Measurements from ENCODE around the gene SYAP1.

Gene SYAP1

GRCh38 chrX:16719334-16720084 lies at the start of gene SYAP1:
SYAP1 (plus strand) TSS chrX:16719612; CDS start chrX:16719725, 113 bp downstream.
- Histone ChIP-seq H3K27ac (ENCODE audit: low read length) (peak within 1 kb of the TSS; percentile 98), H3K9me3 (ENCODE audit: control insufficient read depth in 2 of 2, low read length in 2 of 2) (no peaks in the 10 kb centered on the region), H3K4me1 (ENCODE audit: control insufficient read depth, insufficient read depth, low read length) (peaks cover 12% of the 10 kb centered on the region), H3K9ac (ENCODE audit: low read length in 2 of 2) (peak within 1 kb of the TSS; percentile 92 to 99), H3K4me3 (ENCODE audit: low read length in 2 of 2) (peak within 1 kb of the TSS; percentile 88 to 92), H3K36me3 (ENCODE audit: control insufficient read depth in 2 of 2, insufficient read depth in 2 of 2, low read length in 2 of 2) (no peaks in the 10 kb centered on the region), H3K27me3 (ENCODE audit: control insufficient read depth in 1 of 2, insufficient read depth in 2 of 2, low read length in 2 of 2) (no peaks in the 10 kb centered on the region)

DNA sequence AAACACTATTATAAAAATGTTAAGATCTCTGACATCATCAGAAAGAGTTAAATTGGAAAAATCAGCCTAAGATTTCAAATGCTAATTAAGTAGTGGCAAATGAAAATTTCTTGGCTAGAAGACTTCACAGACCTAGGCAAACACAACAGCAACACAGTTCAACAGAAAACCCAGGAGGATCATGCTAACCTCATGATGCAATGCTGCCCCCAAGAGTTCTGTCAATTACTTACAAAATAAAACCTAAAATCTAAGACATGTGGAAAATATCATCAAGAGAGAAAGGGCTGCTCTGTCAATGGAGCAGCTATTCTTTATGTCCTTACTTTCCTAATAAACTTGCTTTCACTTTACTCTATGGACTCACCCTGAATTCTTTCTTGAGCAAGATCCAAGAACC lies 48.4 kb upstream of the SYAP1 start:
- H3K36me3 ChIP-seq (ENCODE audit: control insufficient read depth in 2 of 2, insufficient read depth in 2 of 2, low read length in 2 of 2) = peaks cover 3 to 5% of the 10 kb centered on the region in 2 donors
- no peaks in the 10 kb centered on the region for H3K9me3 ChIP-seq (ENCODE audit: control insufficient read depth in 2 of 2, low read length in 2 of 2)

DNA sequence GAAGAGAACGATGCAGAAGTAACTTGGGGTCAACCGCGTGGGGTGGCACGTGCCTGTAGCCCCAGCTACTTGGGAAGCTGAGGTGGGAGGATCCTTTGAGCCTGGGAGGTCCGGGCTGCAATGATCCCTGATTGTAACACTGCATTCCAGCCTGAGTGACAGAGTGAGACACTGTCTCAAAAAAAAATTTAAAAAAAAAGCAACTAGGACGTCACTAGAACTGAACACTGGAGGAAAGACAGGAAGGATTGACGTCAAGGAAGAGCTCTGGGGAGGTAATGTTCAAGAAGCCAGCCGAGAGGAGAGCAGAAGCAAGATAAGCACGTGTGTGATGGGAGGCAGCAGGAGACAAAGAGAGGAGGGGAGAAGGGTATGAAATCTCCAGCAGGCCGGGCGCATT lies 40.7 kb upstream of the SYAP1 start:
- Histone ChIP-seq H3K27me3 (ENCODE audit: control insufficient read depth in 1 of 2, insufficient read depth in 2 of 2, low read length in 2 of 2) (peaks cover 0 to 4% of the 10 kb centered on the region in 2 donors), H3K36me3 (ENCODE audit: control insufficient read depth in 2 of 2, insufficient read depth in 2 of 2, low read length in 2 of 2) (peaks cover 9 to 13% of the 10 kb centered on the region in 2 donors), H3K9ac (ENCODE audit: low read length in 2 of 2) (no peak overlapping the region), H3K27ac (ENCODE audit: low read length) (no peak overlapping the region), H3K9me3 (ENCODE audit: control insufficient read depth in 2 of 2, low read length in 2 of 2) (no peaks in the 10 kb centered on the region), H3K4me1 (ENCODE audit: control insufficient read depth, insufficient read depth, low read length) (no peaks in the 10 kb centered on the region), H3K4me3 (ENCODE audit: low read length in 2 of 2) (no peak overlapping the region)

More for the DNA sequence above, 48.4 kb upstream of the SYAP1 start:
- no peaks in the 10 kb centered on the region for H3K4me1 ChIP-seq (ENCODE audit: control insufficient read depth, insufficient read depth, low read length)
- no peak overlapping the region for H3K4me3 ChIP-seq (ENCODE audit: low read length in 2 of 2)
- H3K9ac ChIP-seq (ENCODE audit: low read length in 2 of 2) = no peak overlapping the region
- H3K27ac ChIP-seq (ENCODE audit: low read length) = no peak overlapping the region
- peaks cover 0 to 2% of the 10 kb centered on the region in 2 donors for H3K27me3 ChIP-seq (ENCODE audit: control insufficient read depth in 1 of 2, insufficient read depth in 2 of 2, low read length in 2 of 2)

GRCh38 chrX:16683007-16683664 lies 36.3 kb upstream of the SYAP1 start:
- Histone ChIP-seq H3K4me1 (ENCODE audit: control insufficient read depth, insufficient read depth, low read length) (no peaks in the 10 kb centered on the region), H3K36me3 (ENCODE audit: control insufficient read depth in 2 of 2, insufficient read depth in 2 of 2, low read length in 2 of 2) (peaks cover 13% of the 10 kb centered on the region in 2 donors)

GRCh38 chrX:16687514-16687913 lies 31.9 kb upstream of the SYAP1 start:
- H3K36me3 ChIP-seq (ENCODE audit: control insufficient read depth in 2 of 2, insufficient read depth in 2 of 2, low read length in 2 of 2) = peaks cover 9 to 17% of the 10 kb centered on the region in 2 donors
- no peak overlapping the region for H3K27ac ChIP-seq (ENCODE audit: low read length)
- no peaks in the 10 kb centered on the region for H3K4me1 ChIP-seq (ENCODE audit: control insufficient read depth, insufficient read depth, low read length)
- no peak overlapping the region for H3K9ac ChIP-seq (ENCODE audit: low read length in 2 of 2)
- H3K4me3 ChIP-seq (ENCODE audit: low read length in 2 of 2) = no peak overlapping the region
- peaks cover 0 to 7% of the 10 kb centered on the region in 2 donors for H3K27me3 ChIP-seq (ENCODE audit: control insufficient read depth in 1 of 2, insufficient read depth in 2 of 2, low read length in 2 of 2)
- no peaks in the 10 kb centered on the region for H3K9me3 ChIP-seq (ENCODE audit: control insufficient read depth in 2 of 2, low read length in 2 of 2)

More at GRCh38 chrX:16683007-16683664, 36.3 kb upstream of the SYAP1 start:
- Histone ChIP-seq H3K27ac (ENCODE audit: low read length) (no peak overlapping the region), H3K27me3 (ENCODE audit: control insufficient read depth in 1 of 2, insufficient read depth in 2 of 2, low read length in 2 of 2) (peaks cover 0 to 6% of the 10 kb centered on the region in 2 donors), H3K9me3 (ENCODE audit: control insufficient read depth in 2 of 2, low read length in 2 of 2) (no peaks in the 10 kb centered on the region), H3K4me3 (ENCODE audit: low read length in 2 of 2) (no peak overlapping the region), H3K9ac (ENCODE audit: low read length in 2 of 2) (no peak overlapping the region)

GRCh38 chrX:16695079-16695676 lies 24.2 kb upstream of the SYAP1 start:
- H3K4me1 ChIP-seq (ENCODE audit: control insufficient read depth, insufficient read depth, low read length) = no peaks in the 10 kb centered on the region
- H3K27ac ChIP-seq (ENCODE audit: low read length) = no peak overlapping the region
- H3K9ac ChIP-seq (ENCODE audit: low read length in 2 of 2) = no peak overlapping the region
- no peaks in the 10 kb centered on the region for H3K9me3 ChIP-seq (ENCODE audit: control insufficient read depth in 2 of 2, low read length in 2 of 2)
- peaks cover 3 to 12% of the 10 kb centered on the region in 2 donors for H3K36me3 ChIP-seq (ENCODE audit: control insufficient read depth in 2 of 2, insufficient read depth in 2 of 2, low read length in 2 of 2)
- no peak overlapping the region for H3K4me3 ChIP-seq (ENCODE audit: low read length in 2 of 2)
- H3K27me3 ChIP-seq (ENCODE audit: control insufficient read depth in 1 of 2, insufficient read depth in 2 of 2, low read length in 2 of 2) = peaks cover 0 to 6% of the 10 kb centered on the region in 2 donors

- no peak overlapping the region for H3K27ac ChIP-seq (ENCODE audit: low read length)
- no peak overlapping the region for H3K4me3 ChIP-seq (ENCODE audit: low read length in 2 of 2)
- H3K9me3 ChIP-seq (ENCODE audit: control insufficient read depth in 2 of 2, low read length in 2 of 2) = no peaks in the 10 kb centered on the region
Observed at GRCh38 chrX:16696956-16697355, 22.5 kb upstream of the SYAP1 start.

GRCh38 chrX:16699389-16699788 lies 20.0 kb upstream of the SYAP1 start:
- Histone ChIP-seq H3K27me3 (ENCODE audit: control insufficient read depth in 1 of 2, insufficient read depth in 2 of 2, low read length in 2 of 2) (peaks cover 0 to 2% of the 10 kb centered on the region in 2 donors), H3K4me3 (ENCODE audit: low read length in 2 of 2) (no peak overlapping the region)

More at GRCh38 chrX:16696956-16697355, 22.5 kb upstream of the SYAP1 start:
- peaks cover 0 to 5% of the 10 kb centered on the region in 2 donors for H3K27me3 ChIP-seq (ENCODE audit: control insufficient read depth in 1 of 2, insufficient read depth in 2 of 2, low read length in 2 of 2)
- no peaks in the 10 kb centered on the region for H3K4me1 ChIP-seq (ENCODE audit: control insufficient read depth, insufficient read depth, low read length)
- peaks cover 3 to 5% of the 10 kb centered on the region in 2 donors for H3K36me3 ChIP-seq (ENCODE audit: control insufficient read depth in 2 of 2, insufficient read depth in 2 of 2, low read length in 2 of 2)
- no peak overlapping the region for H3K9ac ChIP-seq (ENCODE audit: low read length in 2 of 2)

GRCh38 chrX:16700734-16701133 lies 18.7 kb upstream of the SYAP1 start:
- no peak overlapping the region for H3K27ac ChIP-seq (ENCODE audit: low read length)
- peaks cover 0 to 3% of the 10 kb centered on the region in 2 donors for H3K36me3 ChIP-seq (ENCODE audit: control insufficient read depth in 2 of 2, insufficient read depth in 2 of 2, low read length in 2 of 2)
- H3K27me3 ChIP-seq (ENCODE audit: control insufficient read depth in 1 of 2, insufficient read depth in 2 of 2, low read length in 2 of 2) = peaks cover 0 to 2% of the 10 kb centered on the region in 2 donors
- no peak overlapping the region for H3K4me3 ChIP-seq (ENCODE audit: low read length in 2 of 2)
- no peaks in the 10 kb centered on the region for H3K4me1 ChIP-seq (ENCODE audit: control insufficient read depth, insufficient read depth, low read length)
- no peak overlapping the region for H3K9ac ChIP-seq (ENCODE audit: low read length in 2 of 2)
- H3K9me3 ChIP-seq (ENCODE audit: control insufficient read depth in 2 of 2, low read length in 2 of 2) = no peaks in the 10 kb centered on the region

More at GRCh38 chrX:16699389-16699788, 20.0 kb upstream of the SYAP1 start:
- H3K9me3 ChIP-seq (ENCODE audit: control insufficient read depth in 2 of 2, low read length in 2 of 2) = no peaks in the 10 kb centered on the region
- H3K27ac ChIP-seq (ENCODE audit: low read length) = no peak overlapping the region
- H3K9ac ChIP-seq (ENCODE audit: low read length in 2 of 2) = no peak overlapping the region
- peaks cover 0 to 3% of the 10 kb centered on the region in 2 donors for H3K36me3 ChIP-seq (ENCODE audit: control insufficient read depth in 2 of 2, insufficient read depth in 2 of 2, low read length in 2 of 2)
- H3K4me1 ChIP-seq (ENCODE audit: control insufficient read depth, insufficient read depth, low read length) = no peaks in the 10 kb centered on the region

DNA sequence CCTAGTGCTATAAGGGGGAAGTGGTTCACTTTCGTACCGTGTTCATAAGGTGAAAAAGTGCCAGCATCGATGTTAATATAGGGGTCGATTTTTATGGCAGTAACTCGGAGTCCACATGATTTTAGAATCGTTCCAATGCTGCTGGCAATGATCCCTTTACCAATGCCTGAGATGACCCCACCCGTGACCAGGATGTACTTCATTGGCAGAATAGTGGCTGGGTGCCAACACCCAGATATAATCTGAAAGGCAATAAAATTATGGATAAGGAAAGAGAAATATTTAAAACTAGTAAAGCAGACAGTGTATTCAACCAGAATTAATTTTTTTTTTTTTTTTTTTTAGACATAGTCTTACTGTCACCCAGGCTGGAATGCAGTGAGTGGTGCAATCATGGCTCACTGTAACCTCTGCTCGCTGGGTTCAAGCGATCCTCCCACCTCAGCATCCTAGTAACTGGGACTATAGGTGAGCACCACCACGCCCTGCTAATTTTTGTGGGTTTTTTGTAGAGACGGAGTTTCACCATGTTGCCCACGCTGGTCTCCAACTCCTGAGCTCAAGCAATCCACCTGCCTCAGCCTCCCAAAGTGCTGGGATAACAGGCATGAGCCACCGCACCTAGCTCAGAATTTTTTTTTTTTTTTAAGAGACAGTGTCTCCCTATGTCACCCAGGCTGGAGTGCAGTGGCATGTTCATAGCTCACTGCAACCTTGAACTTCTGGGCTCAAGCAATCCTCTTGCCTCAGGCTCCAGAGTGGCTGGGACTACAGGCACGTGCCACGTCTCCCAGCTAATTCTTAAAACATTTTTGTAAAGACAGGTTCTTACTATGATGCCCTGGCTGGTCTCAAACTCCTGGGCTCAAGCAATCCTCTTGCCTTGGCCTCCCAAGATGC lies 16.5 kb upstream of the SYAP1 start:
- Histone ChIP-seq H3K36me3 (ENCODE audit: control insufficient read depth in 2 of 2, insufficient read depth in 2 of 2, low read length in 2 of 2) (no peaks in the 10 kb centered on the region), H3K9me3 (ENCODE audit: control insufficient read depth in 2 of 2, low read length in 2 of 2) (no peaks in the 10 kb centered on the region), H3K27me3 (ENCODE audit: control insufficient read depth in 1 of 2, insufficient read depth in 2 of 2, low read length in 2 of 2) (no peaks in the 10 kb centered on the region), H3K9ac (ENCODE audit: low read length in 2 of 2) (no peak overlapping the region), H3K4me3 (ENCODE audit: low read length in 2 of 2) (no peak overlapping the region), H3K4me1 (ENCODE audit: control insufficient read depth, insufficient read depth, low read length) (no peaks in the 10 kb centered on the region), H3K27ac (ENCODE audit: low read length) (no peak overlapping the region)

All from stomach smooth muscle (tissue), 2 donors.